ENCODE data around the gene SYT14. TPM values are rescaled to one million over a fixed set of nuclear protein-coding genes. Genes with fewer than 3 reads are reported as not detected.
"Not testable (repeated sequence)": the region's sequence is repeated elsewhere in the genome, so short reads cannot be mapped to it uniquely, and the experiment has no call there.

SYT14 gene
- total RNA-seq, 1 donor from 2014 or later, result not detected

- no peak for ATAC-seq
Measured at GRCh38 chr1:210010161-210010560, 72.1 kb downstream of the SYT14 start.

GRCh38 chr1:210021145-210021860 lies 83.3 kb downstream of the SYT14 start:
- intact Hi-C loops (cut with micrococcal nuclease), result no loop called here
- ATAC-seq (no peak), DNase-seq (no peak)

More at GRCh38 chr1:210010161-210010560, 72.1 kb downstream of the SYT14 start:
- intact Hi-C loops (cut with micrococcal nuclease), result no loop called here
- no peak for DNase-seq

GRCh38 chr1:210022044-210022443 lies 84.0 kb downstream of the SYT14 start:
- ATAC-seq (no peak), DNase-seq (no peak)
- intact Hi-C loops (cut with micrococcal nuclease), result no loop called here

- intact Hi-C loops (cut with micrococcal nuclease), result no loop called here
- no peak for ATAC-seq
- no peak for DNase-seq
Measured at GRCh38 chr1:210024282-210024681, 86.3 kb downstream of the SYT14 start.

GRCh38 chr1:210024996-210025395 lies 87.0 kb downstream of the SYT14 start:
- intact Hi-C loops (cut with micrococcal nuclease), result no loop called here
- no peak for ATAC-seq
- no peak for DNase-seq

- intact Hi-C loops (cut with micrococcal nuclease), result no loop called here
- DNase-seq (no peak), ATAC-seq (no peak)
Measured at GRCh38 chr1:210025870-210026269, 87.9 kb downstream of the SYT14 start.

GRCh38 chr1:210027994-210028393 lies 90.0 kb downstream of the SYT14 start:
- intact Hi-C loops (cut with micrococcal nuclease), result no loop called here

GRCh38 chr1:210031473-210031872 lies 93.5 kb downstream of the SYT14 start:
- intact Hi-C loops (cut with micrococcal nuclease), result no loop called here
- DNase-seq, result no peak
- ATAC-seq, result no peak

More at GRCh38 chr1:210027994-210028393, 90.0 kb downstream of the SYT14 start:
- no peak for DNase-seq
- ATAC-seq, result no peak

- DNase-seq (no peak), ATAC-seq (no peak)
- intact Hi-C loops (cut with micrococcal nuclease), result no loop called here
Measured at GRCh38 chr1:210043058-210043457, 105.0 kb downstream of the SYT14 start.

GRCh38 chr1:210049616-210050015 lies 111.6 kb downstream of the SYT14 start:
- intact Hi-C loops (cut with micrococcal nuclease), result no loop called here
- no peak for ATAC-seq
- DNase-seq, result no peak

- intact Hi-C loops (cut with micrococcal nuclease); ATAC-seq; DNase-seq: not testable (repeated sequence)
Measured at GRCh38 chr1:210050491-210050890, 112.5 kb downstream of the SYT14 start.

- DNase-seq (no peak), ATAC-seq (no peak)
- intact Hi-C loops (cut with micrococcal nuclease), result no loop called here
Measured at GRCh38 chr1:210053126-210053525, 115.1 kb downstream of the SYT14 start.

- DNase-seq, result no peak
- intact Hi-C loops (cut with micrococcal nuclease), result no loop called here
- no peak for ATAC-seq
Measured at GRCh38 chr1:210057593-210057992, 119.6 kb downstream of the SYT14 start.

GRCh38 chr1:210061992-210062391 lies 124.0 kb downstream of the SYT14 start:
- ATAC-seq (no peak), DNase-seq (no peak)
- intact Hi-C loops (cut with micrococcal nuclease), result no loop called here

GRCh38 chr1:210070531-210070930 lies 132.5 kb downstream of the SYT14 start:
- no peak for ATAC-seq
- intact Hi-C loops (cut with micrococcal nuclease), result no loop called here
- DNase-seq, result no peak

- no peak for DNase-seq
- ATAC-seq, result no peak
- intact Hi-C loops (cut with micrococcal nuclease), result no loop called here
Measured at GRCh38 chr1:210072129-210072528, 134.1 kb downstream of the SYT14 start.

- intact Hi-C loops (cut with micrococcal nuclease), result no loop called here
- ATAC-seq (no peak), DNase-seq (no peak)
Measured at GRCh38 chr1:210072896-210073504, 135.0 kb downstream of the SYT14 start.

- intact Hi-C loops (cut with micrococcal nuclease), result no loop called here
- ATAC-seq (no peak), DNase-seq (no peak)
Measured at GRCh38 chr1:210074904-210075303, 136.9 kb downstream of the SYT14 start.

GRCh38 chr1:210076620-210077019 lies 138.6 kb downstream of the SYT14 start:
- DNase-seq, result no peak
- intact Hi-C loops (cut with micrococcal nuclease), result no loop called here
- no peak for ATAC-seq

- no peak for DNase-seq
- intact Hi-C loops (cut with micrococcal nuclease), result no loop called here
- ATAC-seq, result no peak
Measured at GRCh38 chr1:210081494-210081893, 143.5 kb downstream of the SYT14 start.

- no peak for ATAC-seq
Measured at GRCh38 chr1:210085359-210085758, 147.3 kb downstream of the SYT14 start.

More at GRCh38 chr1:210085359-210085758, 147.3 kb downstream of the SYT14 start:
- intact Hi-C loops (cut with micrococcal nuclease), result no loop called here
- DNase-seq, result no peak

All from left ventricle myocardium superior (tissue), 1 donor.